Measurements from ENCODE around the gene MYB.

DNA sequence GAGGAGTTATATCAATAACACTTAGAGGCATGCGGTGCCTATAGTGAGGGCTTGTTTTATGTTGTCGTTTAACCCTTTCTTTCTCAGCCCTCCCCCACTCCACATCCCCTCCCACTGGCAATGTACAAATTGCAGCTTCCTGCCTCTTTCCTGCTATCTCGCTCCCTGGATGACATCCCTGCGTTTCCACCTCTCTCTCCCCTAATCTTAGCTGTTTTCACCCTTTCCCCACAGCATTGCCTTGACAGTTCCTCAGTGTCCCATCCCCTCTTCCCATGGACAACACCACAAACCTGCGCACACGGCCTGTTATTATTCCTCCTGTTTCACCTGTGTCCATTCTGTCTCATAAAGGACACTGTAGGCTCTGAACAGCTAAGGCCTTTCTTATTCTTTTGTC, 34.5 kb downstream of the MYB start:
- TF ChIP-seq POLR2A (IDR thresholded peaks at IDR 0.05), result no peak
- no peak for TF ChIP-seq POLR2AphosphoS5 (IDR thresholded peaks at IDR 0.05)
